Measurements from ENCODE around the gene LMAN1L. TPM values are rescaled to one million over a fixed set of nuclear protein-coding genes. Genes with fewer than 3 reads are reported as not detected.

LMAN1L gene
- total and polyA plus RNA-seq, 2 of the 4 experiments (the other 2 are of a cell fraction), result not detected

DNA sequence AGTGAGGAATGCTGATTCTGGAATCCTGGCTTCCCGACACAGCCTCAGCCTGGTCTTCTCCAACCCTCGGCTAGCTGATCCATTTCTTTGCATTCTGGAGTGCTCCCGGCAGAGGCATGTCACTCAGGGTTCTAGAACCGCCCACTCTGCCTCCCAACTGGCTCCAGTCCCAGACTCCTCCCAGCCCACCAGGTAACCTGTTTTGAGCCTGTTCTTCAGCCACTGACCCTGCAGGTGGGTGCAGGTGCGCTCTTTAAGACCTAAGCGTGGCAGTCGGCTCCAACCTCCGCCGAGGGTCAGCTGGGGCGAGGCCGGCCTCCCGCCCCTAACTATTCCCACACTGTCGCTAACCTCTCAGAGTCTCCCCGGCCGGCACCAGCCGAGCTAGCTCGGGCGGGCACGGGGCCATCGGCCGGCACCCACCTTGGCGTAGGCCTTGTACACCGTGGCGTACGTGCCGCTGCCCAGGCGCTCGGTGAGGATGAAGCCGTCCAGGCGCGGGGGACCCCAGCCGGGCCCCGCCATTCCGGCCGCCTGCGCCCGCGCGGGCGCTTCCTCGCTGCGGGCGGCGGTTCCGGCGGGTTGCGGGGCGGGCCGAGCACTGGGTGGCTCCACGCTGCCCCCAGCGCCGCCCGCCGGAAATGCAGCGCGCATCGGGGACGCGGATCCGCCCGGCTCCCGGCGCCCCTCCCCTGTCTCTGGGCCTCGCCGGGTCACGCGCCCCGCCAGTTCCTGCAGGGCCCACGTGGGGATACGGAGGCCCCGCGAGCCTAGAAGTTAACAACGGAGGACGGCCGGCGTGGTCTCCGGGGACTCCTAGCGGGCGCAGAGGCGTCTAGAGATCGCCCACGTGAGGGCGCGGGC is 30.2 kb downstream of the LMAN1L start, which contains the start of gene ULK3:
Gene ULK3 (minus strand): TSS at position 576 of the 864 bp plus-strand sequence. CDS start 51 bp downstream, at position 525.
- Histone ChIP-seq H2BK5ac (ENCODE audit: low read depth, low read length, poor library complexity, severe bottlenecking) (peak within 1 kb of the TSS; percentile 54), H3K79me1 (ENCODE audit: low read depth in 1 of 2, low read length in 2 of 2) (peaks cover 0 to 17% of the 10 kb centered on the region in 2 experiments; a peak in 1 of 4 replicates), H3K56ac (ENCODE audit: extremely low read depth, insufficient read depth, low read length) (no peak within 1 kb of the TSS), H3K18ac (ENCODE audit: low read depth, low read length) (no peak within 1 kb of the TSS; the same call in 1 of the 2 replicates), H4K8ac (ENCODE audit: low read depth in 2 of 2, low read length in 2 of 2) (peak within 1 kb of the TSS; percentile 89 to 91), H3K14ac (replicated peaks; ENCODE audit: low read depth, low read length) (peak within 1 kb of the TSS; percentile 78), H2AK9ac (replicated peaks; ENCODE audit: low read depth, low read length, poor library complexity) (peak within 1 kb of the TSS; percentile 94), H4K5ac (ENCODE audit: low read depth, low read length) (peak within 1 kb of the TSS; percentile 35), H4K91ac (ENCODE audit: insufficient read depth, low read depth, low read length) (peak within 1 kb of the TSS; percentile 50), H3K27ac (ENCODE audit: insufficient read depth, low read length) (peak within 1 kb of the TSS; percentile 67), H3K4me3 (ENCODE audit: insufficient read depth, low read depth, low read length) (peak within 1 kb of the TSS; percentile 91), H3K9me3 (ENCODE audit: control insufficient read depth, insufficient read depth, low read length) (no peaks in the 10 kb centered on the region), H2BK15ac (ENCODE audit: low read depth, low read length) (peak within 1 kb of the TSS; percentile 13; the same call in 1 of the 3 replicates), H3K4me1 (ENCODE audit: control insufficient read depth, insufficient read depth, low read length) (peaks cover 4% of the 10 kb centered on the region; the same call in 1 of the 2 replicates), H2AK5ac (ENCODE audit: low read depth, low read length) (peak within 1 kb of the TSS; percentile 79), H3K4ac (ENCODE audit: low read depth, low read length) (peak within 1 kb of the TSS; percentile 92), H3K9ac (ENCODE audit: low read depth, low read length) (peak within 1 kb of the TSS; percentile 79), H2AFZ (replicated peaks; ENCODE audit: low read length, poor library complexity) (peak within 1 kb of the TSS; percentile 93), H3K9me1 (ENCODE audit: insufficient read depth, low read length) (0 out of 2 replicates have a peak, but pooled peaks cover 3% of the 10 kb centered on the region), H3K23ac (ENCODE audit: low read depth, low read length) (peak within 1 kb of the TSS; percentile 70), H3K36me3 (ENCODE audit: control insufficient read depth, insufficient read depth, low read length) (peaks cover 17% of the 10 kb centered on the region), H2BK20ac (ENCODE audit: low read depth, low read length) (no peak within 1 kb of the TSS), H4K20me1 (ENCODE audit: insufficient read depth, low read length) (no peaks in the 10 kb centered on the region), H3K27me3 (ENCODE audit: control insufficient read depth, insufficient read depth, low read length) (no peaks in the 10 kb centered on the region), H2BK120ac (ENCODE audit: low read depth, low read length) (peak within 1 kb of the TSS; percentile 46; the same call in 1 of the 2 replicates), H3K4me2 (ENCODE audit: low read depth, low read length) (peak within 1 kb of the TSS; percentile 83)
- ChIA-PET CTCF (interaction anchor here (0.6 to 1.2 kb wide), 2 partner anchors 13 to 59 kb away, joined by 3 to 4 read pairs; no protein-coding TSS in a partner anchor), POLR2A (ENCODE audit: unreplicated experiment) (no interaction called here)
- DNase-seq (peak; percentile 73), ATAC-seq (ENCODE audit: low read depth) (peak; percentile 98)
- dilution Hi-C loops (cut with HindIII; ENCODE audit: low sequenced_read_pairs, unreplicated experiment) (no loop called here), intact Hi-C loops (cut with micrococcal nuclease) (loop anchor here (5.0 kb wide), 2 partner anchors 49 to 64 kb away; partner anchors contain the start of genes FAM219B and MPI), in situ Hi-C loops (cut with MboI; ENCODE audit: low sequenced_read_pairs) (no loop called here)
- 1% methylated on average over 38 of the region's 84 CpGs; no CpG with 5 or more reads in 1 of the 2 experiments for WGBS, 2 experiments (ENCODE audit: extremely low coverage in 2 of 2, insufficient read length in 1 of 2)
- no TSS peak for BruUV-seq (replicated peaks)
- TF ChIP-seq MXI1 (IDR thresholded peaks at IDR 0.05; ENCODE audit: borderline replicate concordance, low read depth, low read length) (peak; percentile 96), FOS (IDR thresholded peaks at IDR 0.05; ENCODE audit: low read depth, low read length) (peak; percentile 24; the same call in 1 of the 2 replicates), SMC3 (IDR thresholded peaks at IDR 0.05; ENCODE audit: low read depth, low read length) (peak; percentile 25; the same call in 1 of the 2 replicates), RCOR1 (IDR thresholded peaks at IDR 0.05; ENCODE audit: insufficient replicate concordance, low read length) (no peak), RFX5 (IDR thresholded peaks at IDR 0.05; ENCODE audit: low read depth, low read length) (no peak; the same call in 1 of the 2 replicates), RAD21 (IDR thresholded peaks at IDR 0.05; ENCODE audit: low read length) (peak; percentile 41), CEBPB (IDR thresholded peaks at IDR 0.05; ENCODE audit: low read depth, low read length) (no peak), CHD1 (IDR thresholded peaks at IDR 0.05; ENCODE audit: low read depth, low read length) (no peak), MAFK (IDR thresholded peaks at IDR 0.05; ENCODE audit: low read depth, low read length) (no peak), POLR2A (IDR thresholded peaks at IDR 0.05; ENCODE audit: low read depth, low read length) (no peak), BHLHE40 (IDR thresholded peaks at IDR 0.05; ENCODE audit: low read depth, low read length) (peak; percentile 60), NFE2L2 (IDR thresholded peaks at IDR 0.05; ENCODE audit: low read depth, low read length) (no peak)
- TF ChIP-seq, protein P1, sequence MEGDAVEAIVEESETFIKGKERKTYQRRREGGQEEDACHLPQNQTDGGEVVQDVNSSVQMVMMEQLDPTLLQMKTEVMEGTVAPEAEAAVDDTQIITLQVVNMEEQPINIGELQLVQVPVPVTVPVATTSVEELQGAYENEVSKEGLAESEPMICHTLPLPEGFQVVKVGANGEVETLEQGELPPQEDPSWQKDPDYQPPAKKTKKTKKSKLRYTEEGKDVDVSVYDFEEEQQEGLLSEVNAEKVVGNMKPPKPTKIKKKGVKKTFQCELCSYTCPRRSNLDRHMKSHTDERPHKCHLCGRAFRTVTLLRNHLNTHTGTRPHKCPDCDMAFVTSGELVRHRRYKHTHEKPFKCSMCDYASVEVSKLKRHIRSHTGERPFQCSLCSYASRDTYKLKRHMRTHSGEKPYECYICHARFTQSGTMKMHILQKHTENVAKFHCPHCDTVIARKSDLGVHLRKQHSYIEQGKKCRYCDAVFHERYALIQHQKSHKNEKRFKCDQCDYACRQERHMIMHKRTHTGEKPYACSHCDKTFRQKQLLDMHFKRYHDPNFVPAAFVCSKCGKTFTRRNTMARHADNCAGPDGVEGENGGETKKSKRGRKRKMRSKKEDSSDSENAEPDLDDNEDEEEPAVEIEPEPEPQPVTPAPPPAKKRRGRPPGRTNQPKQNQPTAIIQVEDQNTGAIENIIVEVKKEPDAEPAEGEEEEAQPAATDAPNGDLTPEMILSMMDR (conservative IDR thresholded peaks at IDR 0.05; ENCODE audit: low read depth, low read length), result peak; percentile 79
- TF ChIP-seq, protein P2, sequence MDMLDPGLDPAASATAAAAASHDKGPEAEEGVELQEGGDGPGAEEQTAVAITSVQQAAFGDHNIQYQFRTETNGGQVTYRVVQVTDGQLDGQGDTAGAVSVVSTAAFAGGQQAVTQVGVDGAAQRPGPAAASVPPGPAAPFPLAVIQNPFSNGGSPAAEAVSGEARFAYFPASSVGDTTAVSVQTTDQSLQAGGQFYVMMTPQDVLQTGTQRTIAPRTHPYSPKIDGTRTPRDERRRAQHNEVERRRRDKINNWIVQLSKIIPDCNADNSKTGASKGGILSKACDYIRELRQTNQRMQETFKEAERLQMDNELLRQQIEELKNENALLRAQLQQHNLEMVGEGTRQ (IDR thresholded peaks at IDR 0.05; ENCODE audit: low read depth, low read length), result peak; percentile 97

Measured in IMR-90 (cell line).